ENCODE measurements around the gene PDE6B.

The PDE6B gene

DNA sequence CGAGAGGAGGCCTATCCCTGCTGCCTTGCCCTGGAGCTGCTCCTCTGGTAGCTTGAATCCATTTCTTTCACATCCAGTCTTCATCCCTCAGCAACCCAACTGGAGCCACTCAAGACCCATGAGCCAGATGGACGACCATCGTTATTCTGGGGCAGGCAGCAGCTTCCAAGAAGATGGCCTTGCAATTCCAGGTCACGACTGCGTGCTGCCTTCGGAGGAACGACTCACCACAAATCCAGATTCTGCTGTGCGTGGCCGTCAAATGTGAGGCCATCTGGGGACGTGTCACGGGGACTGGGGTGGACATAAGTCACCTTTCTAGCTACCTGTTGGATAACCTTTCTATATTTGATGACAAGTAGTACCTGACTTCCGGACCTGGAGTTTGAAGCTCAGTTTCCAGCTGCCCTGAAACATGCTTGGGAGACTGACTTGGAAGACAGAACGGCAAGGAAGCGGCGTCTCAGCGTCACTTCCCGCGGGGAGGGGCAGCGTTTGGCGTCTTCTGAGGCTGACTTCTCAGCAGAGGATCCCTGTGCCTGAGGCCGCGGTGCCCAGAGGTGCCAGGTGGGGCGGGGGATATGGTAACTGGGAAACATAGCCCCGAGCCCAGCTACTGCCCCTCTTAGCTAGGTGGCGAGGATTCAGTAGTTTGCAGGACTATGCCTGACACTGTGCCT is 37.6 kb upstream of the PDE6B start:
- TF ChIP-seq REST (IDR thresholded peaks at IDR 0.05; ENCODE audit: insufficient read depth in 1 of 2, low read depth in 2 of 2, low read length in 2 of 2), result no peak
- TF ChIP-seq SIN3A (IDR thresholded peaks at IDR 0.05; ENCODE audit: borderline replicate concordance, insufficient read depth, low read length), result no peak
- TF ChIP-seq FOXP2 (optimal IDR thresholded peaks at IDR 0.05; ENCODE audit: borderline replicate concordance, extremely low read depth, extremely low read length, insufficient read depth), result no peak
- no peak for TF ChIP-seq POLR2AphosphoS5 (IDR thresholded peaks at IDR 0.05; ENCODE audit: low read depth, low read length)
- TF ChIP-seq TAF1 (IDR thresholded peaks at IDR 0.05; ENCODE audit: borderline replicate concordance, insufficient read depth, low read length), result no peak

GRCh38 chr4:588351-588849 is 37.0 kb upstream of the PDE6B start:
- TF ChIP-seq TAF1 (IDR thresholded peaks at IDR 0.05; ENCODE audit: borderline replicate concordance, insufficient read depth, low read length), result no peak
- no peak for TF ChIP-seq REST (IDR thresholded peaks at IDR 0.05; ENCODE audit: insufficient read depth in 1 of 2, low read depth in 2 of 2, low read length in 2 of 2)
- no peak for TF ChIP-seq SIN3A (IDR thresholded peaks at IDR 0.05; ENCODE audit: borderline replicate concordance, insufficient read depth, low read length)
- no peak for TF ChIP-seq POLR2AphosphoS5 (IDR thresholded peaks at IDR 0.05; ENCODE audit: low read depth, low read length)
- no peak for TF ChIP-seq FOXP2 (optimal IDR thresholded peaks at IDR 0.05; ENCODE audit: borderline replicate concordance, extremely low read depth, extremely low read length, insufficient read depth)

DNA sequence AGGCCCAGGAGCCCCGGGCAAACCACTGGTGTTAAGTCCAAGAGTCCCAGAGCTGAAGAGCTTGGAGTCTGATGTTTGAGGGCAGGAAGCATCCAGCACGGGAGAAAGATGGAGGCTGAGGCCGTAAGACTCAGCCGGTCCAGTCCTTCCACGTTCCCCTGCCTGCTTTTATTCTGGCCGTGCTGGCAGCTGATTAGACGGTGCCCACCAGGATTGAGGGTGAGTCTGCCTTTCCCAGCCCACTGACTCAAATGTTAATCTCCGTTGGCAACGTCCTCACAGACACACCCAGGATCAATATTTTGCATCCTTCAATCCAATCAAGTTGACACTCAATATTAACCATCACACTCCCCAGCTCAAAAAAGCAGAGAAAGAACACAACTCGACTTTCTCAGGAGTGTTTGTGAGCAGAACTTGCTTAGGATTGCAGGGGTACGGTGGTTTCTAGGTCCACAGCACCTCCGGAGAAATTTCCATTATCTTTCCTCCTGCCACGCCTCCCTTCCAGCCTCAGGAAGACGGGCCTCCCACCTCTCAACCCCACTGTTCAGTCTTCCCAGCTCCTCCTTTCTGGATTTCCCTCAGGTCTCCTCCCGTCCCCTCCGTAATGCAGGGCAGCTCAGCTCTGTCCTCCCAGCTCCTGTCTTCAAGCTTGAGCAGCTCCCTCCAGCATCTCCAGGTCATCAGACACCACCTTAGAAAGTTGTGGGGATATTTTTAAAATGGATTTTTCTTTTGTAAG is 36.0 kb upstream of the PDE6B start:
- TF ChIP-seq POLR2AphosphoS5 (IDR thresholded peaks at IDR 0.05; ENCODE audit: low read depth, low read length) (no peak), FOXP2 (optimal IDR thresholded peaks at IDR 0.05; ENCODE audit: borderline replicate concordance, extremely low read depth, extremely low read length, insufficient read depth) (no peak), TAF1 (IDR thresholded peaks at IDR 0.05; ENCODE audit: borderline replicate concordance, insufficient read depth, low read length) (no peak), SIN3A (IDR thresholded peaks at IDR 0.05; ENCODE audit: borderline replicate concordance, insufficient read depth, low read length) (no peak), REST (IDR thresholded peaks at IDR 0.05; ENCODE audit: insufficient read depth in 1 of 2, low read depth in 2 of 2, low read length in 2 of 2) (no peak)

GRCh38 chr4:590313-590841 is 35.0 kb upstream of the PDE6B start:
- TF ChIP-seq FOXP2 (optimal IDR thresholded peaks at IDR 0.05; ENCODE audit: borderline replicate concordance, extremely low read depth, extremely low read length, insufficient read depth), result no peak
- no peak for TF ChIP-seq POLR2AphosphoS5 (IDR thresholded peaks at IDR 0.05; ENCODE audit: low read depth, low read length)
- TF ChIP-seq TAF1 (IDR thresholded peaks at IDR 0.05; ENCODE audit: borderline replicate concordance, insufficient read depth, low read length), result no peak
- no peak for TF ChIP-seq SIN3A (IDR thresholded peaks at IDR 0.05; ENCODE audit: borderline replicate concordance, insufficient read depth, low read length)
- no peak for TF ChIP-seq REST (IDR thresholded peaks at IDR 0.05; ENCODE audit: insufficient read depth in 1 of 2, low read depth in 2 of 2, low read length in 2 of 2)
